Left forelimb (tissue), 1 donor: ENCODE data around the gene LOXHD1.

Source experiments
- DNase-seq: peaks from one replicate; pipeline ENCODE4 v3.0.0-alpha.2; 2018; ENCODE audit warnings: low spot score

The LOXHD1 gene

DNA sequence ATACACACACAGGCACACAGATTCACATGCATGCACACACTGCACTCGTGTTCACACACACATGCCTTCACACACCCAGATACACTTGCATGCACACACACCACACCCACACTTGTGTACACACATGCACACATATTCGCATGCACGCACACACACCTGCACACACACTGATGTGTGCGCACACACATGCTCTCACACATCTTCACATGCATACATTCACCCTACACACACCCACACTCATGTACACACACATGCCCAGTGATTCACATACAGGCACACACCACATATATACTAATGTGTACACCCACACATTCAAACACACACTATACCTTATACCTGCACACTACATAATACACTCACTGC lies 181.6 kb downstream of the LOXHD1 start:
- DNase-seq = no peak

- DNase-seq = no peak
Measured at GRCh38 chr18:46474487-46475389, 182.3 kb downstream of the LOXHD1 start.

DNA sequence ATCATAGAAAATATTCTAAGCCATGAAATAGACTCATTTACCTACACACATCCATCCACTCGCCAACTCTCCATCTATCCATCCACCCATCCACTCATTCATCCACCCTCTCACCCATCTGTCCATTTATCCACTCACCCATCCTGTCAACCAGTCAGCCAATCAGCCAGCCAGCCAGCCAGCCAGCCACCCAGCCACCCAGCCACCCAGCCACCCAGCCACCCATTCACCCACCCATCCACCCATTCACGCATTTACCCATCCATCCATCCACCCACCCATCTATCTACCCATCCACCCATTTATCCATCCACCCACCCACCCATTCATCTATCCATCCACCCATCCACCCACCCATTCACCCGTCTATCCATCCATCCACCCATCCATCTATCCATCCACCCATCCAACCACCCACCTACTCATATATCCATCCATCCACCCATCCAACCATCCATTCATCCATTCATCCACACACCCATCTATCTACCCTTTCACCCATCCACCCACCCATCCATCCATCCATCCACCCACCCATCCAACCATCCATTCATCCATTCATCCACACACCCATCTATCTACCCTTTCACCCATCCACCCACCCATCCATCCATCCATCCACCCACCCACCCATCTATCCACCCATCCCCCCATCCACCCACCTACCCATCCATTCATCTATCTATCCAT lies 185.1 kb downstream of the LOXHD1 start:
- no peak for DNase-seq

- DNase-seq = no peak
Measured at GRCh38 chr18:46470714-46471113, 186.3 kb downstream of the LOXHD1 start.

DNA sequence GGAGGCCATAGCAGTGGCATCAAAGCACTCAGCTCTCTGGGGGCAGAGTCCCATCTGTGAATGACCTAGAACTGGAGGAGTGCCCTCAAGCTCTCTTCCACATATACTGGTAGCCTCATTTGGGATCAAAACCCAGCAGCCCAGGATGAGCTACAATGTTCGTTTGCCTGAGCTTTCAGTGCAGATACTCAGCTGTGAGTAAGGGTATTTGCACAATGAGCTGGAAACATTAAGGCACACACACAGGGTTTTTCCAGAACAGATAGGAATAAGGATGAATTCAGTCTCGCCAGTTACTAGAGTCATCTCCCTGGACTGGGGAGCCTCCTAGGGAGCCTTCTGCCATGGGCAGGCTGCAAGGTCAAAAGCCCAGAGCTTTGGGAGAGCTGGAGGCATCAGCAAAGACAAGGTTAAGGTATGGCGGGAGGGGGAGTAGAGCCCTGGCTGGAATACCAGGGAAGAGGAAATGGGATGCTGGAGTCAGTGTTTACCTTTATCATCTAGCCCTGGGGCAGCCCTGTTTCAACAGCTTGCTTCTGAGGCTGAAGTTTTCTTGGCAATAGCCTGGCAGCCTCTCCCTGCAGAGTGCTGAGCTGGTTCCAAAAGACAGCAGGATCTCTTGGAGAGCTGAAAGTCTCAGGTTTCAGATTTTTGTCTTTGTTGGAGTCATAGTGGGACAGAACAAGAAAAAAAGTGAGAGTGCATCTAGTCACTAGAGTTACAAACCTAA lies 187.7 kb downstream of the LOXHD1 start:
- DNase-seq = no peak

DNA sequence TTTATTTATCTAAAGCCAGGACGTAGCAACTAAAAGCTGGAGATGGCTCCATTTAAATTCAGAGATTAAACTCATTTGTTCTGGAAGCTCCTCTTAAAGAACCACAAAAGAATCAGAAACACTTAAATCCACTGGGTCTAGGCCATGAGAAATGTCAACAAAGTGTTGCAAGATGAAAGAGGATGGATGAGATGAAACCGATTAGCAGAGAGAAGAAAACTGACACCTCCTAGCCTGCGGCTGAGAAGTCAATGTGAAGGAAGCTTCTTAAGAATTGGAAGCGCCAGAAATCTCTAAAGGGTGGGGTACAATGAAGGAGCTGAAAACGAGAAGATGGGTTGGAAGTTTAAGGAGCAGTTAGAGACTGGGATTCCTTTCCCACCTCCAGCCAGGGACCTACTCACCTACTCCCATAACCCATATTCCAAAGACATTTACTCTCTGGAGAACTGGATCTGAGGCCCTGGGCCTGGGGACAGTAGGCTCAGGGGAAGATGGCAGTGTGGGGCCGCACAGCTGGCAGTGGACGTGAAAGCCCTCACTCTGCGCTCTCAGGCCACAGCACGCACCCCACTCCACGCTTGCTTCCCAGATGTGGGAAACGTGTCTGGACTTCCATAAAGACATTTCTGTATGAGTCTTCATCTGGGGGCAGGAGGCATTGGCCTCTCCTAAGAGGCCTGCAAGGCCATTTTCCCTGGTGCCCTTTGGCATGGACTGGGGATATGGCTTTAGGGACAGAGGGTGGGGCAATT lies 188.4 kb downstream of the LOXHD1 start:
- DNase-seq = no peak

GRCh38 chr18:46466234-46467160 lies 190.5 kb downstream of the LOXHD1 start:
- DNase-seq = peak; percentile 38

DNA sequence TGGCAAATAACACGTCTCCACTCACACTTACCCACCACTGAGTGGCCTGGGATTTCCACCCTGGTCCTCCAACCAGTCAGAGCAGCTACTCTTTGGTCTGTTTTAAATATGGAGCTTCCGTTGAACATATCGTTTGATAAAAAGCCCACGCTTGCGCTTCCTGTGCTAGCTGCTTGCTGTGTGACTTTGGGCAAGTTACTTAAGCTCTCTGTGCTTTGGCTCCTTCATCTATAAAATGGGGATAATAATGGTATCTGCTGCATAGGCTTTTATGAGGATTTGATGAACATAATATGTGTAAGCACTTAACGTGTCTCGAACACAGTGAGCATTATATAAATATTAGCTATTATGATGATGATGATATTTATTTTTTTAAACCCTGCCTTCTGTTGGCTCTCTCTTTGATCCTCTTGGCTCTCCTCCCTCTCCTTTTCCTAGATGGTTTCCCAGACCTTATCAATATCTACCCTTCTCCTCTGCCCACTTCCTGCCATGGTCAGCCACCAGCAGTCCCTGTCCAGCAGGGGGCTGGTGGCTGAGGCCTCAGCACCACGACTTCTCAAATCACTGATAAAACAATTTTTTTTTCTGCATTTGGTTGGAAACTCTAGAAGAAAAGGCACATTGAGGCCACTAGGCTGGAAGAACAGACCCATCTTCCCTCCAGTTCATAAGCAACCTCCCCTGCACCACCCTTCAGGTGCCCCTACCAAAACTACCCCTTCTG lies 191.9 kb downstream of the LOXHD1 start:
- DNase-seq = peak; percentile 11

- DNase-seq = no peak
Measured at GRCh38 chr18:46462523-46462922, 194.5 kb downstream of the LOXHD1 start.

- DNase-seq = no peak
Measured at GRCh38 chr18:46461993-46462392, 195.0 kb downstream of the LOXHD1 start.

- DNase-seq = no peak
Measured at GRCh38 chr18:46460754-46461153, 196.3 kb downstream of the LOXHD1 start.

GRCh38 chr18:46459789-46460455 lies 197.1 kb downstream of the LOXHD1 start:
- no peak for DNase-seq

DNA sequence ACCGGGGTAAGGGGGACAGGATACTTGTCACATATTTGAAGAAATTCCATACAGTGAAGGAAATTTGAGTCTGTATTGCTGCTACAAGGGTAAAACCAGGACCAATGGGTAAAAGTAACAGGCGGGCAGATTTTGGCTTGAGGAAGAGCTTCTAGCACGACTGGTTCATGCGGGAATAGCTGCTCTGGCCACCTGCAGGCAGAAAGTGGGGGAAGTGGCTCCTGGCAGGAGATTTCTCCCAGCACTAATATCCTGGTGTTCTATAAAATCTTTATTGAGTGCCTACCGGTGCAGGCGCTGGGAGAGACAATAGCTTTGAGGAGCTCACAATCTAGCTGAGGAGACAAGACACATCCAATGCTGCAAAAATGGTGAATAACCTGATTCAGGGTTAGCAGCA lies 198.5 kb downstream of the LOXHD1 start:
- no peak for DNase-seq

GRCh38 chr18:46456691-46457090 lies 200.3 kb downstream of the LOXHD1 start:
- no peak for DNase-seq

DNA sequence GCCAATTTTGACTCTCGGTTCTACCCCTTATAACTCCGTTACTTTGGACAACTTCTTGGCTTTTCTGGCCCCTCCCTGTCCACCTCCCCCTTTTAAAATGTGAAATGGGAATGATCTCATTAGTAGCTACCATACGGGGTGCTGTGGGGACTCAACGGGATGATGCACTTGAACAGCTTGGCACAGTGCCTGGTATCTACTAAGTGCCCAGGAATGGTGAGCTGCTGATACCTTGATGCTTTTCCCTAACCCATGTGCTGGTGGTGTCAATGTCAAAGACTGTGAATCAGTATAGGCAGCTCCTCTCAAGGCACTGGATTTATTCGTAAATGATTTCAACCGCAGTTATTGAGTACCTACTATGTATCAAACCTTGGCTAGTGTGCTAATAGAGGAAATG lies 204.2 kb downstream of the LOXHD1 start:
- DNase-seq = no peak

DNA sequence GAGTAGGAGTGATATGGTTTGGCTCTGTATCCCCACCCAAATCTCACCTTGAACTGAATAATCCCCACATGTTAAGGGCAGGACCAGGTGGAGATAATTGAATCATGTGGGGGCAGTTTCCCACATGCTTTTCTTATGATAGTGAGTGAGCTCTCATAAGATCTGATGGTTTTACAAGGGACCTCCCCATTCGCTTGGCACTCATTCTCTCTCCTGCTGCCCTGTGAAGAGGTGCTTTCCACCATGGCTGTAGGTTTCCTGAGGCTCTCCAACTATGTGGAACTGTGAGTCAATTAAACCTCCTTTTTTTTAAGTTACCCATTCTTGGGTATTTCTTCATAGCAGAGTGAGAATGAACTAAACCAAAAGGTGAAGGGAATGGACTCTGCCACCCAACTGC lies 207.5 kb downstream of the LOXHD1 start:
- DNase-seq = no peak

- no peak for DNase-seq
Measured at GRCh38 chr18:46449033-46449432, 208.0 kb downstream of the LOXHD1 start.

- DNase-seq = no peak
Measured at GRCh38 chr18:46448347-46448746, 208.7 kb downstream of the LOXHD1 start.

GRCh38 chr18:46447792-46448191 lies 209.2 kb downstream of the LOXHD1 start:
- DNase-seq = no peak

GRCh38 chr18:46447323-46447722 lies 209.7 kb downstream of the LOXHD1 start:
- DNase-seq = no peak
